ENCODE data around the gene YIPF2.
"Not testable (repeated sequence)": the region's sequence is repeated elsewhere in the genome, so short reads cannot be mapped to it uniquely, and the experiment has no call there.

GRCh38 chr19:10877608-10878007 is 50.8 kb downstream of the YIPF2 start:
- TF ChIP-seq, protein P1, sequence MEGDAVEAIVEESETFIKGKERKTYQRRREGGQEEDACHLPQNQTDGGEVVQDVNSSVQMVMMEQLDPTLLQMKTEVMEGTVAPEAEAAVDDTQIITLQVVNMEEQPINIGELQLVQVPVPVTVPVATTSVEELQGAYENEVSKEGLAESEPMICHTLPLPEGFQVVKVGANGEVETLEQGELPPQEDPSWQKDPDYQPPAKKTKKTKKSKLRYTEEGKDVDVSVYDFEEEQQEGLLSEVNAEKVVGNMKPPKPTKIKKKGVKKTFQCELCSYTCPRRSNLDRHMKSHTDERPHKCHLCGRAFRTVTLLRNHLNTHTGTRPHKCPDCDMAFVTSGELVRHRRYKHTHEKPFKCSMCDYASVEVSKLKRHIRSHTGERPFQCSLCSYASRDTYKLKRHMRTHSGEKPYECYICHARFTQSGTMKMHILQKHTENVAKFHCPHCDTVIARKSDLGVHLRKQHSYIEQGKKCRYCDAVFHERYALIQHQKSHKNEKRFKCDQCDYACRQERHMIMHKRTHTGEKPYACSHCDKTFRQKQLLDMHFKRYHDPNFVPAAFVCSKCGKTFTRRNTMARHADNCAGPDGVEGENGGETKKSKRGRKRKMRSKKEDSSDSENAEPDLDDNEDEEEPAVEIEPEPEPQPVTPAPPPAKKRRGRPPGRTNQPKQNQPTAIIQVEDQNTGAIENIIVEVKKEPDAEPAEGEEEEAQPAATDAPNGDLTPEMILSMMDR (IDR thresholded peaks at IDR 0.05): not testable (repeated sequence)
- TF ChIP-seq POLR2A (IDR thresholded peaks at IDR 0.05): not testable (repeated sequence)

All from transverse colon (tissue), 3 donors.